HepG2 (cell line): ENCODE data around the gene LBR. TPM values are rescaled to one million over a fixed set of nuclear protein-coding genes. Genes with fewer than 3 reads are reported as not detected.

Source experiments
- ATAC-seq: fragments of 200-7000 bp; cut with Tn5 transposase; 3 replicates; pipeline ENCODE4 v1.9.1; 2020; ENCODE audit warnings: mild to moderate bottlenecking, moderate library complexity
- Bru-seq: library from RNA; stranded (reverse); fragments of 400-500 nt; gene quantifications from one replicate; lab custom pipeline; 2021; lab: Mats Ljungman, UMichigan
- BruChase-seq, 2 experiments: library from RNA; stranded (reverse); fragments of 400-500 nt; gene quantifications; one replicate each; lab custom pipeline; 2021; lab: Mats Ljungman, UMichigan
- BruUV-seq: library from RNA; stranded (reverse); fragments of 400-500 nt; replicated peaks from 2 replicates; lab custom pipeline; 2021; lab: Mats Ljungman, UMichigan
- CTCF ChIA-PET: fragments of 300-600 bp; formaldehyde crosslinking; extraction: SDS; loops from one replicate; lab custom pipeline; 2021; ENCODE audit warnings: low total read pairs, inconsistent platforms, low intra/inter-chr PET ratio; lab: Yijun Ruan, JAX
- POLR2A ChIA-PET: fragments of 350-600 bp; sonication (Branson Sonifier 250); formaldehyde crosslinking; loops from one replicate; lab custom pipeline; 2020; ENCODE audit warnings: antibody characterized with exemption, inconsistent platforms; lab: Yijun Ruan, JAX
- DNase-seq: peaks from one replicate; pipeline ENCODE4 v3.0.0-alpha.2; 2015; ENCODE audit warnings: low spot score
- FAIRE-seq: peaks from 3 replicates; lab custom pipeline; 2011; peaks lifted over from hg19 to GRCh38; lab: Jason Lieb, UNC
- H2AFZ ChIP-seq: one replicate; pipeline ENCODE4 v1.6.1; 2011; ENCODE audit warnings: low read length, inconsistent platforms
- H3K27ac ChIP-seq: fragments of 300-600 bp; 3 replicates; pipeline ENCODE4 v1.8.0; 2011; ENCODE audit warnings: mixed run types, mild to moderate bottlenecking, mixed read lengths, low read length, inconsistent platforms; ENCODE audit not compliant: insufficient read depth; ENCODE audit errors: extremely low read length
- H3K27me3 ChIP-seq, 2 experiments: fragments of 200-600 bp in 1 of 2; 2 replicates in 1 of 2; 3 replicates in 1 of 2; pipeline versions ENCODE4 v1.6.0 to v1.8.0; 2011; ENCODE audit warnings: low read length in 2 of 2, mild to moderate bottlenecking in 2 of 2, moderate library complexity in 2 of 2, inconsistent platforms in 1 of 2; ENCODE audit not compliant: insufficient read depth in 2 of 2, control insufficient read depth in 1 of 2
- H3K36me3 ChIP-seq, 2 experiments: fragments of 200-600 bp in 1 of 2; replicated peaks in 1 of 2; 2 replicates in 1 of 2; 3 replicates in 1 of 2; pipeline versions ENCODE4 v1.5.1 to v1.8.0; 2011; ENCODE audit warnings: low read length in 2 of 2, inconsistent platforms in 1 of 2; ENCODE audit not compliant: insufficient read depth in 2 of 2, control insufficient read depth in 1 of 2
- H3K4me1 ChIP-seq: 2 replicates; pipeline ENCODE4 v1.5.1; 2012; ENCODE audit warnings: low read length, inconsistent platforms; ENCODE audit not compliant: insufficient read depth
- H3K4me2 ChIP-seq: 2 replicates; pipeline ENCODE4 v1.6.0; 2011; ENCODE audit warnings: low read depth, low read length, inconsistent platforms
- H3K4me3 ChIP-seq, 3 experiments: fragments of 200-600 bp in 1 of 3; sonication (generic), shearing (Covaris generic) in 1 of 3; replicated peaks in 1 of 3; 2 replicates each; pipeline ENCODE4 v1.5.1; 2011 to 2016; ENCODE audit warnings: low read length in 3 of 3, inconsistent platforms in 2 of 3, low read depth in 2 of 3, mild to moderate bottlenecking in 2 of 3, control low read depth in 1 of 3, mixed read lengths in 1 of 3; ENCODE audit not compliant: insufficient read depth in 1 of 3
- H3K79me2 ChIP-seq: one replicate; pipeline ENCODE4 v1.6.1; 2011; ENCODE audit warnings: low read length, inconsistent platforms; ENCODE audit not compliant: insufficient read depth
- H3K9ac ChIP-seq: 2 replicates; pipeline ENCODE4 v1.6.0; 2011; ENCODE audit warnings: mild to moderate bottlenecking, low read depth, low read length, inconsistent platforms; ENCODE audit not compliant: insufficient read depth
- H3K9me3 ChIP-seq: 2 replicates; pipeline ENCODE4 v1.5.1; 2012; ENCODE audit warnings: mild to moderate bottlenecking, low read length
- H4K20me1 ChIP-seq: 2 replicates; pipeline ENCODE4 v1.6.0; 2011; ENCODE audit warnings: inconsistent platforms, mild to moderate bottlenecking, low read length, moderate library complexity; ENCODE audit not compliant: insufficient read depth
- EEA1 ChIP-seq: sonication (generic); formaldehyde crosslinking; IDR thresholded peaks from 2 replicates; pipeline ENCODE4 v1.5.1; 2020; ENCODE audit warnings: mild to moderate bottlenecking, missing genetic modification reagents, borderline replicate concordance
- FOXO4 ChIP-seq: sonication (generic); formaldehyde crosslinking; conservative IDR thresholded peaks from 2 replicates; pipeline ENCODE4 v1.8.1; 2023; ENCODE audit warnings: missing genetic modification reagents
- HIVEP1 ChIP-seq: sonication (generic); formaldehyde crosslinking; IDR thresholded peaks from 2 replicates; pipeline ENCODE4 v1.4.0; 2020; ENCODE audit warnings: mild to moderate bottlenecking, missing genetic modification reagents
- IKZF5 ChIP-seq: IDR thresholded peaks from 2 replicates; pipeline ENCODE4 v1.6.1; 2018; ENCODE audit warnings: missing genetic modification reagents, mild to moderate bottlenecking, missing compliant biosample characterization
- KAT7 ChIP-seq: IDR thresholded peaks from 2 replicates; pipeline ENCODE4 v1.6.1; 2018; ENCODE audit warnings: borderline replicate concordance, missing compliant biosample characterization
- KLF11 ChIP-seq: IDR thresholded peaks from 2 replicates; pipeline ENCODE4 v1.6.1; 2016; ENCODE audit warnings: missing compliant biosample characterization
- NR2F6 ChIP-seq, 2 experiments: IDR thresholded peaks; 2 replicates each; pipeline ENCODE4 v1.6.1; 2016; ENCODE audit warnings: antibody characterized with exemption in 1 of 2, mild to moderate bottlenecking in 1 of 2
- SP1 ChIP-seq, 2 experiments: fragments of 450-650 bp in 1 of 2; sonication (generic) in 1 of 2; formaldehyde crosslinking in 1 of 2; IDR thresholded peaks; 2 replicates each; pipeline versions ENCODE4 v1.4.0 to v1.6.1; 2016 to 2020; ENCODE audit warnings: missing genetic modification reagents in 1 of 2
- ZBTB20 ChIP-seq: sonication (generic); formaldehyde crosslinking; IDR thresholded peaks from 2 replicates; pipeline ENCODE4 v1.8.1; 2023; ENCODE audit warnings: missing genetic modification reagents, low read depth, mild to moderate bottlenecking, borderline replicate concordance
- ZFP37 ChIP-seq: sonication (generic); formaldehyde crosslinking; IDR thresholded peaks from 2 replicates; pipeline ENCODE4 v1.4.0; 2020; ENCODE audit warnings: missing genetic modification reagents, borderline replicate concordance
- ZNF124 ChIP-seq: sonication (generic); formaldehyde crosslinking; IDR thresholded peaks from 2 replicates; pipeline ENCODE4 v1.4.0; 2020; ENCODE audit warnings: missing genetic modification reagents
- ZNF615 ChIP-seq: sonication (generic); formaldehyde crosslinking; IDR thresholded peaks from 2 replicates; pipeline ENCODE4 v1.5.0; 2020; ENCODE audit warnings: mild to moderate bottlenecking, missing genetic modification reagents, borderline replicate concordance
- ZSCAN30 ChIP-seq: sonication (generic); formaldehyde crosslinking; IDR thresholded peaks from 2 replicates; pipeline ENCODE4 v1.5.0; 2020; ENCODE audit warnings: mild to moderate bottlenecking, missing genetic modification reagents
- WGBS: methylation state at CpG from one replicate; pipeline ENCODE4 v1.1.6; 2017; ENCODE audit warnings: low lambda C conversion rate; 5-methylcytosine and 5-hydroxymethylcytosine counted together
- in situ Hi-C: cut with HindIII; loops from 2 replicates; pipeline ENCODE4 v1.10.0; 2017; ENCODE audit warnings: low pct_unique_long_range_greater_than_20kb; ENCODE audit not compliant: extremely low pct_ligation_motif_present
- intact Hi-C: fragments of 100-400 bp; cut with micrococcal nuclease; formaldehyde crosslinking; loops from one replicate; pipeline ENCODE4 v1.10.0; 2022; ENCODE audit not compliant: unreplicated experiment
- long read RNA-seq, 2 experiments: library from RNA in 1 of 2; library from polyadenylated mRNA in 1 of 2; stranded (forward) in 1 of 2; unstranded in 1 of 2; transcript quantifications; one replicate each; pipeline ENCODE4 v2.0.0, GENCODE V29; 2019 to 2022
- polyA minus RNA-seq, 3 experiments: library from RNA; depleted of rRNA, polyadenylated mRNA; stranded (reverse); fragments of >200 nt; gene quantifications; 2 replicates each; pipeline ENCODE4 v1.2.3, GENCODE V29; 2011; ENCODE audit warnings: low replicate concordance in 1 of 3
- polyA plus RNA-seq, 8 experiments: library from polyadenylated mRNA; depleted of rRNA in 3 of 8; stranded (reverse) in 7 of 8; unstranded in 1 of 8; fragments of >200 nt; fragmentation: Illumina TruSeq in 4 of 8; extraction: Trizol in 4 of 8; gene quantifications; 2 replicates each; pipeline versions ENCODE4 v1.2.1 to v1.2.3, GENCODE V29; 2011 to 2016; ENCODE audit warnings: low read depth in 4 of 8, missing spikeins in 1 of 8, mixed read lengths in 1 of 8; ENCODE audit not compliant: insufficient read depth in 1 of 8
- total RNA-seq, 5 experiments: library from RNA; depleted of rRNA; stranded (reverse); fragments of >200 nt; fragmentation: Illumina TruSeq; extraction: Trizol; gene quantifications; 2 replicates each; pipeline ENCODE4 v1.2.3, GENCODE V29; 2016; ENCODE audit warnings: low read depth in 1 of 5

LBR gene
- total RNA-seq (2016; rRNA removed; fragmentation: Illumina TruSeq; extraction: Trizol) = 64.4 and 76.7 TPM in 2 replicates
- total RNA-seq (2016; cell fraction: cytosol; rRNA removed; fragmentation: Illumina TruSeq; extraction: Trizol; ENCODE audit: low read depth) = 5.8 and 7.2 TPM in 2 replicates
- 58.0 and 76.5 TPM in 2 replicates for total RNA-seq (2016; cell fraction: insoluble cytoplasmic fraction; rRNA removed; fragmentation: Illumina TruSeq; extraction: Trizol)
- 18.3 and 23.6 TPM in 2 replicates for total RNA-seq (2016; cell fraction: membrane; rRNA removed; fragmentation: Illumina TruSeq; extraction: Trizol)
- total RNA-seq (2016; cell fraction: nucleus; rRNA removed; fragmentation: Illumina TruSeq; extraction: Trizol) = 103 and 116 TPM in 2 replicates
- 38.2 and 38.9 TPM in 2 replicates for polyA plus RNA-seq (2011; rRNA removed)
- polyA plus RNA-seq (2011; cell fraction: cytosol; rRNA removed) = 25.2 and 34.9 TPM in 2 replicates
- polyA plus RNA-seq (2011; cell fraction: nucleus; rRNA removed) = 20.9 and 21.1 TPM in 2 replicates
- polyA plus RNA-seq (2012) = 42.0 and 46.8 TPM in 2 replicates
- 3.8 and 4.4 TPM in 2 replicates for polyA plus RNA-seq (2016; cell fraction: cytosol; fragmentation: Illumina TruSeq; extraction: Trizol; ENCODE audit: low read depth)
- 58.6 and 66.3 TPM in 2 replicates for polyA plus RNA-seq (2016; cell fraction: insoluble cytoplasmic fraction; fragmentation: Illumina TruSeq; extraction: Trizol; ENCODE audit: low read depth)
- polyA plus RNA-seq (2016; cell fraction: membrane; fragmentation: Illumina TruSeq; extraction: Trizol; ENCODE audit: low read depth) = 12.1 and 13.5 TPM in 2 replicates
- polyA plus RNA-seq (2016; cell fraction: nucleus; fragmentation: Illumina TruSeq; extraction: Trizol; ENCODE audit: insufficient read depth, low read depth) = 109 and 114 TPM in 2 replicates
- 59.8 and 110 TPM in 2 replicates for polyA minus RNA-seq (2011; rRNA and poly(A)+ RNA removed; ENCODE audit: low replicate concordance)
- polyA minus RNA-seq (2011; cell fraction: cytosol; rRNA and poly(A)+ RNA removed) = 35.1 and 35.9 TPM in 2 replicates
- polyA minus RNA-seq (2011; cell fraction: nucleus; rRNA and poly(A)+ RNA removed) = 43.9 and 51.8 TPM in 2 replicates
- percentile 85 among the genes with signal in this experiment for Bru-seq, nascent RNA
- percentile 94 among the genes with signal in this experiment for BruChase-seq, experiment 1, labeled RNA remaining after a 6-hour chase
- percentile 93 among the genes with signal in this experiment for BruChase-seq, experiment 2, labeled RNA remaining after a 2-hour chase
- long read RNA-seq, experiment 1, transcript LBR-201 (14 exons, 3,745 nt) = major isoform, 19 of 38 reads
- long read RNA-seq, experiment 1, partial matches to known transcripts = 11 of 38 reads
- long read RNA-seq, experiment 1, other reads (novel, unspliced or antisense) = 6 of 38 reads
- long read RNA-seq, experiment 2, partial matches to known transcripts = 0 of 83 reads
- long read RNA-seq, experiment 2, other reads (novel, unspliced or antisense) = 81 of 83 reads

DNA sequence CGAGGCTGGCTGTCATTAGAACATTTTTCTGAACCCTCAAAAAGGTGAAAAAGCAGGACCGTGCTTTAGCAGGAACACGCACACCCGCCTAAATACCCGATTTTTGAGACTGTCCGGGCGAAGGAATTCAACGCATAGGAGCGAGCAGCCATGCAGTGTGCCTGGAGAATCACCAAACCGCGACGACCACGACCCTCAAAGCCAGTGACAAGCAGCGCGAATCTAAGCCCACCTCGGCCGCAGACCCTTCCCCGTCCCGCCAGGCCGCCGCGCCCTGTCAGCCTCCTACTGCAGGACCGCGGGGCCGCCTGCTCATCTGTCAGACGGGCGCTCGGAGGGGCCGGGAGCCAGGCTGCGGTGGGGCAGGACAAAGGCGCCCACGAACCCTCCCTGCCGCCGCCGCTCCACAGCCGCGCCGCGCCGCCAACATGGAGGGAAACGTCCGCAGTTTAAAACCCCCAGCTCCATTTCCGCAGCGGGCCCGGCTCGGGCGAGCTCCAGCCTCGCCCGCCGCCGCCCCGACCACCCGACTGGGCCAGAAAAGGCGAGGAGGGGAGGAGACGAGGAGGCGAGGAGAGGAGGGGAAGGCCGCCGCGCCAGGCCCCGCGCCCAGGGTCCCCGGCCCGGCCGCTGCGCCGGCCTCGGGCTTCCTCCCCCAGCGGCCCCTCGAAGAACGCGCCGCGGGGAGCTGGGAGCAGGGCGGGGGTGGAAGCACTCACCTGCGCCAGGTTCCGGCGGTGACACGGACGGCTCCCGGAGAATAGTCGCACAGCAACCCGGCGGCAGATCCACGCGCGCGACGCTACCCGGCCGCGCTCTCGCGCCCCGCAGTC is at the start of gene LBR:
Gene LBR, minus strand, starts transcription at position 804 of the 833 bp plus-strand sequence. CDS start 3,963 bp downstream, outside the sequence.
- ATAC-seq = peak; percentile 79
- H3K79me2 ChIP-seq = peaks cover 54% of the 10 kb centered on the region
- CTCF ChIA-PET = no interaction called here
- peak within 1 kb of the TSS; percentile 92 for H3K4me2 ChIP-seq
- H3K4me1 ChIP-seq = peaks cover 48% of the 10 kb centered on the region
- peak within 1 kb of the TSS; percentile 92 for H3K9ac ChIP-seq
- no peaks in the 10 kb centered on the region for H3K9me3 ChIP-seq
- peak within 1 kb of the TSS; percentile 86 for H3K27ac ChIP-seq
- no peaks in the 10 kb centered on the region; a peak in 1 of 5 replicates for H3K27me3 ChIP-seq
- intact Hi-C loops = loop anchor here (2.0 kb wide), 2 partner anchors 13 to 15 kb away; no protein-coding TSS in a partner anchor
- H3K36me3 ChIP-seq = 0 out of 5 replicates have a peak, but pooled peaks cover 0 to 11% of the 10 kb centered on the region in 2 experiments
- peaks cover 17% of the 10 kb centered on the region for H4K20me1 ChIP-seq
- in situ Hi-C loops = no loop called here
- no peak for FAIRE-seq
- POLR2A ChIA-PET = interaction anchor here (1.6 to 2.1 kb wide), 2 partner anchors 17 to 635 kb away, joined by 4 to 5 read pairs; no protein-coding TSS in a partner anchor
- peak within 1 kb of the TSS; percentile 83 to 95 (median 93) for H3K4me3 ChIP-seq
- DNase-seq = no peak
- H2AFZ ChIP-seq = peak within 1 kb of the TSS; percentile 81
- 2% methylated on average over 17 of the region's 94 CpGs for WGBS
- no TSS peak for BruUV-seq
- TF ChIP-seq KAT7 (CRISPR knock-in tag) (no peak), ZSCAN30 (no peak), HIVEP1 (CRISPR knock-in tag) (no peak), IKZF5 (CRISPR knock-in tag) (no peak), ZFP37 (no peak), ZBTB20 (CRISPR knock-in tag) (0 out of 2 replicates have a peak, but pooled peaks have one; percentile 10), KLF11 (CRISPR knock-in tag) (no peak), SP1 (IDR thresholded peaks at IDR 0.05) (no peak), SP1 (CRISPR knock-in tag; IDR thresholded peaks at IDR 0.05) (no peak), ZNF615 (CRISPR knock-in tag) (no peak), EEA1 (CRISPR knock-in tag) (0 out of 2 replicates have a peak, but pooled peaks have one; percentile 10), NR2F6 (IDR thresholded peaks at IDR 0.05) (no peak), NR2F6 (CRISPR knock-in tag; IDR thresholded peaks at IDR 0.05) (no peak), FOXO4 (CRISPR knock-in tag) (no peak), ZNF124 (CRISPR knock-in tag) (no peak)
